CMK (cell line): Measurements from ENCODE around the gene AP2A1.

Experiments used
- DNase-seq: peaks from one replicate; pipeline ENCODE4 v3.0.0-alpha.2; 2010; ENCODE audit warnings: low read depth

The AP2A1 gene

DNA sequence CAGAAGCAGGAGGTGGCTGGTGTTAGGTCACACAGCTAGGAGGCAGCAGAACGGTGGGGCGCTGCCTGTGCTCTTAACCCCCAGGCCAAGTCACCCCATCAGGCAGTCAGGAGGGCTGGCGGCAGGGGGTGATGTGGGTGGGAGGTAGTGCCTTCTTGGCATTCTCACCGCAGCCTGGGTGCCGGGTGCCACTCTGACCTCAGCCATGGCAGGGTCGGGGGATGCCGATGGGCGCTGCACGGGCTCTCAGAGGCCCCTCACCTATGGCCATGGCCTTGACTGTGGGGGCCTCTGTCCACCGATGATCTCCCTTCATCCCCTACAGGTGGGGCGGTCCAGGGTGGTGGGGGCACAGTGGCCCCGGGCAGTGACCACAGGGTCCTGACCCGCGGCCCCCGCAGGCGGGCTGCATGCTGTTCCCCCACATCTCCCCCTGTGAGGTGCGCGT lies 89.8 kb downstream of the AP2A1 start:
- DNase-seq = no peak
